Stimulated activated CD4-positive, alpha-beta T cell treated with anti-CD3 and anti-CD28 coated beads, Interleukin-1b, Interleukin-23, amount 100 ng/mL, for 4 hours (primary cell): Measurements from ENCODE around the gene RASAL3.

ENCODE experiments used
- DNase-seq, 2 donors: peaks; one replicate each; pipeline ENCODE4 v3.0.0-alpha.2; 2020; ENCODE audit warnings: low read depth in 2 of 2

Gene RASAL3

GRCh38 chr19:15436012-15436825 is 28.1 kb downstream of the RASAL3 start:
- DNase-seq, result no peak

- DNase-seq, result no peak
Measured at GRCh38 chr19:15433519-15434069, 30.8 kb downstream of the RASAL3 start.

- DNase-seq, result peak; percentile 89 to 93
Measured at GRCh38 chr19:15432629-15433518, 31.5 kb downstream of the RASAL3 start.

- DNase-seq, result peak in 1 of 2 donors; percentile 29
Measured at GRCh38 chr19:15432018-15432494, 32.3 kb downstream of the RASAL3 start.

- no peak for DNase-seq
Measured at GRCh38 chr19:15431396-15432017, 32.8 kb downstream of the RASAL3 start.

GRCh38 chr19:15430526-15431120 is 33.7 kb downstream of the RASAL3 start:
- no peak for DNase-seq

- no peak for DNase-seq
Measured at GRCh38 chr19:15429825-15430467, 34.4 kb downstream of the RASAL3 start.

- no peak for DNase-seq
Measured at GRCh38 chr19:15428956-15429824, 35.2 kb downstream of the RASAL3 start.

GRCh38 chr19:15427991-15428471 is 36.3 kb downstream of the RASAL3 start:
- no peak for DNase-seq

- DNase-seq, result no peak
Measured at GRCh38 chr19:15427350-15427700, 37.0 kb downstream of the RASAL3 start.

GRCh38 chr19:15426485-15427349 is 37.6 kb downstream of the RASAL3 start:
- DNase-seq, result no peak

- DNase-seq, result no peak
Measured at GRCh38 chr19:15425321-15425950, 38.9 kb downstream of the RASAL3 start.

GRCh38 chr19:15424692-15425272 is 39.6 kb downstream of the RASAL3 start:
- DNase-seq, result no peak

GRCh38 chr19:15424121-15424520 is 40.2 kb downstream of the RASAL3 start:
- no peak for DNase-seq

- no peak for DNase-seq
Measured at GRCh38 chr19:15423130-15423529, 41.2 kb downstream of the RASAL3 start.

- no peak for DNase-seq
Measured at GRCh38 chr19:15422296-15423075, 41.9 kb downstream of the RASAL3 start.

- no peak for DNase-seq
Measured at GRCh38 chr19:15421721-15422260, 42.6 kb downstream of the RASAL3 start.
